DOHH2 (cell line): Measurements from ENCODE around the gene ITPR2.

ENCODE experiments used
- H3F3A ChIP-seq: fragments of 200-600 bp; sonication (generic), shearing (Covaris generic); 2 replicates; pipeline ENCODE4 v1.6.0; 2016; ENCODE audit warnings: antibody characterized with exemption, mild to moderate bottlenecking; ENCODE audit not compliant: control insufficient read depth, insufficient read depth
- H3K27ac ChIP-seq: fragments of 200-600 bp; sonication (generic); 2 replicates; pipeline ENCODE4 v1.5.1; 2014; ENCODE audit warnings: low read depth, mild to moderate bottlenecking, low read length, moderate library complexity
- H3K27me3 ChIP-seq: fragments of 200-600 bp; sonication (generic); 2 replicates; pipeline ENCODE4 v1.6.1; 2014; ENCODE audit warnings: mild to moderate bottlenecking, low read length, mixed read lengths; ENCODE audit not compliant: control insufficient read depth
- H3K36me3 ChIP-seq: fragments of 200-600 bp; sonication (generic); 2 replicates; pipeline ENCODE4 v1.6.1; 2014; ENCODE audit warnings: mild to moderate bottlenecking, low read length, moderate library complexity, mixed read lengths; ENCODE audit not compliant: control insufficient read depth
- H3K4me1 ChIP-seq: fragments of 200-600 bp; sonication (generic); 2 replicates; pipeline ENCODE4 v1.6.1; 2014; ENCODE audit warnings: mild to moderate bottlenecking, low read length, mixed read lengths; ENCODE audit not compliant: control insufficient read depth
- H3K4me2 ChIP-seq: fragments of 200-600 bp; sonication (generic); 2 replicates; pipeline ENCODE4 v1.6.0; 2014; ENCODE audit warnings: mild to moderate bottlenecking, low read length, moderate library complexity
- H3K4me3 ChIP-seq: fragments of 200-600 bp; sonication (generic); 2 replicates; pipeline ENCODE4 v1.5.1; 2014; ENCODE audit warnings: mild to moderate bottlenecking, low read length, mixed read lengths
- H3K79me2 ChIP-seq: fragments of 200-600 bp; sonication (generic); 2 replicates; pipeline ENCODE4 v1.6.1; 2014; ENCODE audit warnings: mild to moderate bottlenecking, low read length, mixed read lengths; ENCODE audit not compliant: control insufficient read depth
- H3K9me2 ChIP-seq: fragments of 200-600 bp; sonication (generic); replicated peaks from 2 replicates; pipeline ENCODE4 v1.6.1; 2014; ENCODE audit warnings: mild to moderate bottlenecking, low read length, mixed read lengths; ENCODE audit not compliant: control insufficient read depth
- H3K9me3 ChIP-seq: fragments of 200-600 bp; sonication (generic); 2 replicates; pipeline ENCODE4 v1.6.1; 2014; ENCODE audit warnings: antibody characterized with exemption, low read length, mixed read lengths; ENCODE audit not compliant: control insufficient read depth, insufficient read depth
- H4K20me1 ChIP-seq: fragments of 200-600 bp; sonication (generic); 2 replicates; pipeline ENCODE4 v1.6.0; 2014; ENCODE audit warnings: low read depth, mild to moderate bottlenecking, antibody characterized with exemption, low read length, moderate library complexity; ENCODE audit not compliant: control insufficient read depth, insufficient read depth
- EZH2phosphoT487 ChIP-seq: fragments of 200-600 bp; sonication (generic); IDR thresholded peaks from 2 replicates; pipeline ENCODE4 v1.6.1; 2017; ENCODE audit warnings: borderline replicate concordance, mild to moderate bottlenecking, antibody characterized with exemption, low read length, moderate library complexity, mixed read lengths
- TF ChIP-seq, protein P1 (sequence below): fragments of 200-600 bp; sonication (generic); IDR thresholded peaks from one replicate; pipeline ENCODE4 v1.5.1; 2014; ENCODE audit warnings: antibody characterized with exemption, mild to moderate bottlenecking, low read depth, low read length; ENCODE audit not compliant: poor library complexity, severe bottlenecking

ITPR2 gene

DNA sequence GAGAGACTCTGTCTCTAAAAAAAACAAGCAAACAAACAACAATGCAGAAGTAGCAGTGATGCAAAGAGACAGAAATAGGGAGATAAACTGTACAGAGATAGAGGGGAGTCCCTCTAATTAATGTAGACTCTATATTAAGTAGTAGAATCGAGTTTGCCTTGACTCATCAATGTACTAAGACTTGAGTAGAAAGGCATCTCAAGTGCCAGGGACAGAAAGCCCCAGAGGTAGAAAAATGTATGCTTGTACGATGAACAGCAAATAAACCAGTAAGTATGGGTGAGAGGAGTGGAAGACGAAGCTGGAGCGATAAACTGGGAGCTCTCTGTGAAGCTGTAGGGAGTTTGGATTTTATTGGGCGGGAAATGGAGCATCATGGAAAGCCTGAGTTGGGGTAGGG lies 429.4 kb downstream of the ITPR2 start:
- no peak for TF ChIP-seq EZH2phosphoT487
- TF ChIP-seq, protein P1, sequence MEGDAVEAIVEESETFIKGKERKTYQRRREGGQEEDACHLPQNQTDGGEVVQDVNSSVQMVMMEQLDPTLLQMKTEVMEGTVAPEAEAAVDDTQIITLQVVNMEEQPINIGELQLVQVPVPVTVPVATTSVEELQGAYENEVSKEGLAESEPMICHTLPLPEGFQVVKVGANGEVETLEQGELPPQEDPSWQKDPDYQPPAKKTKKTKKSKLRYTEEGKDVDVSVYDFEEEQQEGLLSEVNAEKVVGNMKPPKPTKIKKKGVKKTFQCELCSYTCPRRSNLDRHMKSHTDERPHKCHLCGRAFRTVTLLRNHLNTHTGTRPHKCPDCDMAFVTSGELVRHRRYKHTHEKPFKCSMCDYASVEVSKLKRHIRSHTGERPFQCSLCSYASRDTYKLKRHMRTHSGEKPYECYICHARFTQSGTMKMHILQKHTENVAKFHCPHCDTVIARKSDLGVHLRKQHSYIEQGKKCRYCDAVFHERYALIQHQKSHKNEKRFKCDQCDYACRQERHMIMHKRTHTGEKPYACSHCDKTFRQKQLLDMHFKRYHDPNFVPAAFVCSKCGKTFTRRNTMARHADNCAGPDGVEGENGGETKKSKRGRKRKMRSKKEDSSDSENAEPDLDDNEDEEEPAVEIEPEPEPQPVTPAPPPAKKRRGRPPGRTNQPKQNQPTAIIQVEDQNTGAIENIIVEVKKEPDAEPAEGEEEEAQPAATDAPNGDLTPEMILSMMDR = no peak
- H3K4me2 ChIP-seq = no peak overlapping the region

GRCh38 chr12:26402648-26403047 lies 430.3 kb downstream of the ITPR2 start:
- no peak overlapping the region for H3K4me2 ChIP-seq

More for the DNA sequence above, 429.4 kb downstream of the ITPR2 start:
- Histone ChIP-seq H3K27ac (no peak overlapping the region), H4K20me1 (no peaks in the 10 kb centered on the region), H3K4me3 (no peak overlapping the region), H3F3A (no peaks in the 10 kb centered on the region), H3K79me2 (no peaks in the 10 kb centered on the region), H3K36me3 (peaks cover 3% of the 10 kb centered on the region; the same call in 1 of the 2 replicates), H3K9me2 (no peaks in the 10 kb centered on the region), H3K4me1 (peaks cover 7% of the 10 kb centered on the region), H3K27me3 (no peaks in the 10 kb centered on the region), H3K9me3 (no peaks in the 10 kb centered on the region)

DNA sequence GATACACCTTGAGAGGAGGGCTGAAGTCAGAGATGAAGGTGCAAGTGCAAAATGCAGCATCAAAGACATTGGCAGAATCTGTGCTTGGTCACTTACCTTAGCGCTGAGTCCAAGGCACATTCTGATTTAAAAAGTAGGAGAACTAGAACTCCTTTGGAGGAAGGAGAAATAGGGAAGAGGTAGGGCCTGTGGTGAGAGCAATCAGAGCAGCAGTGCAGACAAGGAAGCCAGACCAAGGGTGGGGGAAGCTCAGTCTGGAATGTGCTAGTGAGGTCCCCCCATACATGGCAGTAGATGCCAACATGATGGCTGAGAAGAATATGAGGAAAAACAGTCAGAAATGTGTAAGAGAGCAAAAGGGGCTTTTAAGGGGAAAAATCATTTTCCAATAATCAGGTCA lies 431.1 kb downstream of the ITPR2 start:
- H3F3A ChIP-seq = no peaks in the 10 kb centered on the region
- no peaks in the 10 kb centered on the region for H4K20me1 ChIP-seq
- no peaks in the 10 kb centered on the region for H3K9me3 ChIP-seq
- peaks cover 7% of the 10 kb centered on the region for H3K4me1 ChIP-seq
- TF ChIP-seq EZH2phosphoT487 = no peak
- TF ChIP-seq, protein P1 = no peak
- no peaks in the 10 kb centered on the region for H3K79me2 ChIP-seq
- no peaks in the 10 kb centered on the region for H3K9me2 ChIP-seq
- H3K36me3 ChIP-seq = no peaks in the 10 kb centered on the region
- no peaks in the 10 kb centered on the region for H3K27me3 ChIP-seq
- H3K4me2 ChIP-seq = no peak overlapping the region
- no peak overlapping the region for H3K4me3 ChIP-seq
- H3K27ac ChIP-seq = no peak overlapping the region

More at GRCh38 chr12:26402648-26403047, 430.3 kb downstream of the ITPR2 start:
- no peaks in the 10 kb centered on the region for H4K20me1 ChIP-seq
- no peaks in the 10 kb centered on the region for H3K9me3 ChIP-seq
- no peaks in the 10 kb centered on the region for H3F3A ChIP-seq
- TF ChIP-seq, protein P1 = no peak
- TF ChIP-seq EZH2phosphoT487 = no peak
- H3K27me3 ChIP-seq = no peaks in the 10 kb centered on the region
- no peak overlapping the region for H3K4me3 ChIP-seq
- no peaks in the 10 kb centered on the region for H3K36me3 ChIP-seq
- H3K4me1 ChIP-seq = peaks cover 7% of the 10 kb centered on the region
- no peak overlapping the region for H3K27ac ChIP-seq
- no peaks in the 10 kb centered on the region for H3K9me2 ChIP-seq
- no peaks in the 10 kb centered on the region for H3K79me2 ChIP-seq

DNA sequence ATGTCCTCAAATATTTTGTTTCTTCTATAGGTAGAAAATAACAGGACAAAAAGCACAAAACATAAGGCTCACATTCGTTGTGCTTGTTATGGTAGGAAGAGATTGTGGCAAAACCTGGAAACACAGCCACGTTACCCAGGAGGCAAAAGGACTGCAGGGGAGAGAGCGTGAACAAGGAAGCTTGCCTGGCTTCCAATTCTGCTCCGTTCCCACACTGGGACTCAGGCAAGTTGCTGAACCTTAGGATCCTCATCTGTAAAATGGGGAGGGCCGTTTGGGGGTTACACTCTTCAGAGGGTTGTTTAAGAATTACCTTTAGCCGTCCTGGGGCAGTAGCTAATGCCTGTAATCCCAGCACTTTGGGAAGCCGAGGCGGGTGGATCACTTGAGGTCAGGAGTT lies 432.4 kb downstream of the ITPR2 start:
- H3K4me3 ChIP-seq = no peak overlapping the region
- no peaks in the 10 kb centered on the region for H3K36me3 ChIP-seq
- peaks cover 7% of the 10 kb centered on the region for H3K4me1 ChIP-seq
- H3F3A ChIP-seq = no peaks in the 10 kb centered on the region
- no peaks in the 10 kb centered on the region for H3K9me3 ChIP-seq
- H3K4me2 ChIP-seq = no peak overlapping the region
- no peaks in the 10 kb centered on the region for H3K79me2 ChIP-seq
- H3K27me3 ChIP-seq = no peaks in the 10 kb centered on the region
- H3K9me2 ChIP-seq = no peaks in the 10 kb centered on the region
- no peaks in the 10 kb centered on the region for H4K20me1 ChIP-seq
- no peak for TF ChIP-seq EZH2phosphoT487
- TF ChIP-seq, protein P1 = no peak
- no peak overlapping the region for H3K27ac ChIP-seq
